Right lobe of liver (tissue), 6 donors: ENCODE measurements around the gene HPDL. TPM values are rescaled to one million over a fixed set of nuclear protein-coding genes. Genes with fewer than 3 reads are reported as not detected.

Experiments
- ATAC-seq, 4 donors: fragments of 200-7000 bp; cut with Tn5 transposase; one replicate each; pipeline ENCODE4 v1.9.1; 2020; ENCODE audit warnings: mild to moderate bottlenecking in 4 of 4, moderate library complexity in 4 of 4
- DNase-seq, 3 donors: peaks; one replicate each; pipeline ENCODE4 v3.0.0-alpha.2; 2020
- H3K27ac ChIP-seq, 3 donors: fragments of 200-600 bp; one replicate each; pipeline ENCODE4 v1.8.0; 2022
- H3K27me3 ChIP-seq, 2 donors: fragments of 200-600 bp; one replicate each; pipeline ENCODE4 v1.8.0; 2022
- H3K36me3 ChIP-seq, 4 donors: fragments of 200-600 bp; sonication (generic) in 1 of 4; one replicate each; pipeline versions ENCODE4 v1.5.1 to v1.8.0; 2017 to 2022; ENCODE audit warnings: control low read depth in 1 of 4
- H3K4me1 ChIP-seq, 4 donors: fragments of 200-600 bp; sonication (generic) in 1 of 4; one replicate each; pipeline versions ENCODE4 v1.5.1 to v1.8.0; 2017 to 2022; ENCODE audit warnings: control low read depth in 1 of 4
- H3K4me3 ChIP-seq, 3 donors: fragments of 200-600 bp; one replicate each; pipeline ENCODE4 v1.8.0; 2022
- H3K9me3 ChIP-seq, 4 donors: fragments of 200-600 bp; sonication (generic) in 1 of 4; one replicate each; pipeline versions ENCODE4 v1.5.1 to v1.8.0; 2017 to 2022; ENCODE audit warnings: control low read depth in 1 of 4
- CTCF ChIP-seq, 4 donors: fragments of 200-600 bp in 3 of 4; fragments of 450-650 bp in 1 of 4; IDR thresholded peaks; one replicate each; pipeline versions ENCODE4 v1.5.1 to v1.8.0; 2016 to 2022; ENCODE audit warnings: antibody characterized with exemption in 4 of 4, mild to moderate bottlenecking in 2 of 4
- POLR2A ChIP-seq: fragments of 450-650 bp; IDR thresholded peaks from one replicate; pipeline ENCODE4 v1.6.1; 2017; ENCODE audit warnings: antibody characterized with exemption, mild to moderate bottlenecking
- WGBS: methylation state at CpG from one replicate; pipeline ENCODE4 v1.1.6; 2018; ENCODE audit warnings: low coverage, low lambda C conversion rate; ENCODE audit not compliant: insufficient coverage; ENCODE audit errors: missing lambda C conversion rate; 5-methylcytosine and 5-hydroxymethylcytosine counted together
- intact Hi-C, 2 donors: fragments of 100-400 bp; cut with DNase I; formaldehyde crosslinking; loops; one replicate each; pipeline versions ENCODE4 v1.11.2 to v1.14.1; 2022
- total RNA-seq, 6 experiments: library from RNA; depleted of rRNA in 2 of 6; stranded (reverse); fragments of >200 nt in 2 of 6; fragmentation: NEBNext Ultra II Directional in 3 of 6; extraction: Animal tissue kit (Norgen Biotek cat#: 25700) in 3 of 6; gene quantifications; one replicate each; pipeline versions ENCODE4 v1.1.0 to v1.2.4, GENCODE V29; 2016 to 2023
- donor health status: DM: no; HTN: yes; CAD: no.
- donor health status: DM: no; HTN: no; CAD: no.
- donor health status: DM: no; HTN: no; CAD: no.
- donor health status: DM: no; HTN: yes; CAD: no.
- donor health status: DM: no; HTN: yes; CAD: no.

HPDL gene
- total RNA-seq, 6 experiments from 2014 or later = 0.25 to 0.56 TPM; not detected in 4

- H3K4me1 ChIP-seq = peaks cover 0 to 10% (median 3%) of the 10 kb centered on the region in 4 donors
- peaks cover 0 to 2% (median 0%) of the 10 kb centered on the region in 4 donors for H3K36me3 ChIP-seq
- no peaks in the 10 kb centered on the region for H3K9me3 ChIP-seq
- DNase-seq (peak in 2 of 3 donors; percentile 49 to 67), ATAC-seq (peak; percentile 24 to 66 (median 29))
- no peak overlapping the region for H3K27ac ChIP-seq
- no peaks in the 10 kb centered on the region for H3K27me3 ChIP-seq
- TF ChIP-seq POLR2A = no peak
- TF ChIP-seq CTCF (IDR thresholded peaks at IDR 0.05) = no peak
- no peak overlapping the region for H3K4me3 ChIP-seq
- 73% methylated on average over 7 of the region's 9 CpGs for WGBS
- intact Hi-C loops = no loop called here
Measured at GRCh38 chr1:45334308-45335245, 7.9 kb downstream of the HPDL start.

GRCh38 chr1:45335855-45336324 lies 9.2 kb downstream of the HPDL start:
- Histone ChIP-seq H3K36me3 (peaks cover 0 to 2% (median 0%) of the 10 kb centered on the region in 4 donors), H3K27ac (peak overlapping the region in 2 of 3 donors; percentile 34 to 59), H3K4me1 (peaks cover 0 to 13% (median 6%) of the 10 kb centered on the region in 4 donors), H3K27me3 (no peaks in the 10 kb centered on the region), H3K9me3 (no peaks in the 10 kb centered on the region), H3K4me3 (no peak overlapping the region)
- ATAC-seq = peak in 1 of 4 donors; percentile 27
- DNase-seq = no peak
- no peak for TF ChIP-seq CTCF (IDR thresholded peaks at IDR 0.05)
- TF ChIP-seq POLR2A = no peak
- intact Hi-C loops = no loop called here
- WGBS = 34% methylated on average over 4 of the region's 4 CpGs

- no peaks in the 10 kb centered on the region for H3K27me3 ChIP-seq
- H3K9me3 ChIP-seq = no peaks in the 10 kb centered on the region
- no peak for ATAC-seq
- intact Hi-C loops = no loop called here
- H3K4me1 ChIP-seq = peaks cover 0 to 20% (median 9%) of the 10 kb centered on the region in 4 donors
- no peak for DNase-seq
- no peak overlapping the region for H3K4me3 ChIP-seq
- WGBS = 86% methylated on average over 1 of the region's 3 CpGs
- H3K36me3 ChIP-seq = peaks cover 0 to 10% (median 6%) of the 10 kb centered on the region in 4 donors
- no peak overlapping the region for H3K27ac ChIP-seq
- no peak for TF ChIP-seq CTCF (IDR thresholded peaks at IDR 0.05)
Measured at GRCh38 chr1:45337630-45338325, 11.1 kb downstream of the HPDL start.

GRCh38 chr1:45339789-45340558 lies 13.3 kb downstream of the HPDL start, which contains the start of the genes MUTYH and TOE1:
Gene MUTYH (minus strand): TSS chr1:45340440. CDS start chr1:45334505, 5,935 bp downstream.
Gene TOE1 (plus strand): TSS chr1:45340170. CDS start chr1:45340253, 83 bp downstream.
- peak; percentile 94 to 96 (median 95) for DNase-seq
- 2% methylated on average over 19 of the region's 70 CpGs for WGBS
- Histone ChIP-seq H3K4me1 (peaks cover 0 to 20% (median 9%) of the 10 kb centered on the region in 4 donors), H3K27ac (peak within 1 kb of the TSS; percentile 86 to 93 (median 89)), H3K4me3 (peak within 1 kb of the TSS; percentile 71 to 94 (median 82)), H3K27me3 (no peaks in the 10 kb centered on the region), H3K9me3 (no peaks in the 10 kb centered on the region), H3K36me3 (peaks cover 0 to 31% (median 13%) of the 10 kb centered on the region in 4 donors)
- ATAC-seq = peak; percentile 88 to 94 (median 93)
- TF ChIP-seq CTCF (IDR thresholded peaks at IDR 0.05) (no peak), POLR2A (peak; percentile 91)
- intact Hi-C loops = no loop called here
